SK-N-SH (cell line): ENCODE data around the gene MEF2B. TPM values are rescaled to one million over a fixed set of nuclear protein-coding genes. Genes with fewer than 3 reads are reported as not detected.

ENCODE experiments used
- CTCF ChIA-PET: fragments of 300-600, 350-600 bp; formaldehyde crosslinking; extraction: SDS; loops from one replicate; lab custom pipeline; 2021; lab: Yijun Ruan, JAX
- POLR2A ChIA-PET: fragments of 350-600 bp; sonication (Branson Sonifier 250); formaldehyde crosslinking; extraction: SDS; loops from one replicate; lab custom pipeline; 2020; ENCODE audit warnings: antibody characterized with exemption, inconsistent platforms; lab: Yijun Ruan, JAX
- DNase-seq: peaks from one replicate; pipeline ENCODE4 v3.0.0; 2012
- H2AFZ ChIP-seq: fragments of 200-600 bp; sonication (generic); 2 replicates; pipeline ENCODE4 v1.8.1; 2016; ENCODE audit warnings: antibody characterized with exemption, mild to moderate bottlenecking, low read depth
- H3F3A ChIP-seq: fragments of 200-600 bp; sonication (generic); replicated peaks from 2 replicates; pipeline ENCODE3; 2016; ENCODE audit warnings: antibody characterized with exemption, mild to moderate bottlenecking; ENCODE audit not compliant: insufficient read depth
- H3K27ac ChIP-seq, 2 experiments: fragments of 200-500 bp in 1 of 2; fragments of 200-600 bp in 1 of 2; sonication (Bioruptor generic) in 1 of 2; sonication (generic), shearing (Covaris generic) in 1 of 2; 2 replicates each; pipeline versions ENCODE4 v1.5.1 to v1.6.1; 2014 to 2016; ENCODE audit warnings: low read depth in 2 of 2, inconsistent platforms in 1 of 2, low read length in 1 of 2, mild to moderate bottlenecking in 1 of 2, mixed read lengths in 1 of 2
- H3K27me3 ChIP-seq: fragments of 200-600 bp; sonication (generic), shearing (Covaris generic); 2 replicates; pipeline ENCODE4 v1.6.1; 2016; ENCODE audit warnings: mixed run types; ENCODE audit not compliant: insufficient read depth
- H3K36me3 ChIP-seq, 2 experiments: fragments of 200-500 bp in 1 of 2; fragments of 200-600 bp in 1 of 2; sonication (Bioruptor generic) in 1 of 2; sonication (generic) in 1 of 2; replicated peaks in 1 of 2; 2 replicates each; pipeline versions ENCODE3 to v1.5.1; 2014 to 2016; ENCODE audit warnings: low read length in 1 of 2, mild to moderate bottlenecking in 1 of 2; ENCODE audit not compliant: insufficient read depth in 2 of 2, control insufficient read depth in 1 of 2
- H3K4me1 ChIP-seq, 2 experiments: fragments of 200-500 bp in 1 of 2; fragments of 200-600 bp in 1 of 2; sonication (Bioruptor generic) in 1 of 2; sonication (generic), shearing (Covaris generic) in 1 of 2; 2 replicates each; pipeline versions ENCODE4 v1.5.1 to v1.6.1; 2014 to 2016; ENCODE audit warnings: low read depth in 1 of 2, low read length in 1 of 2, mixed run types in 1 of 2; ENCODE audit not compliant: insufficient read depth in 2 of 2, control insufficient read depth in 1 of 2
- H3K4me2 ChIP-seq: fragments of 200-600 bp; sonication (generic), shearing (Covaris generic); 2 replicates; pipeline ENCODE4 v1.6.1; 2017; ENCODE audit warnings: mixed run types
- H3K4me3 ChIP-seq, 2 experiments: fragments of 200-500 bp in 1 of 2; fragments of 200-600 bp in 1 of 2; sonication (Bioruptor generic) in 1 of 2; sonication (generic), shearing (Covaris generic) in 1 of 2; 2 replicates each; pipeline versions ENCODE4 v1.5.1 to v1.8.1; 2014 to 2016; ENCODE audit warnings: low read depth in 2 of 2, inconsistent platforms in 1 of 2, low read length in 1 of 2, mild to moderate bottlenecking in 1 of 2, mixed read lengths in 1 of 2, moderate library complexity in 1 of 2
- H3K79me2 ChIP-seq: fragments of 200-600 bp; sonication (generic); 2 replicates; pipeline ENCODE4 v1.8.1; 2017; ENCODE audit warnings: mild to moderate bottlenecking; ENCODE audit not compliant: insufficient read depth
- H3K9ac ChIP-seq: fragments of 200-600 bp; sonication (generic); 2 replicates; pipeline ENCODE4 v1.6.1; 2017; ENCODE audit warnings: mixed run types
- H3K9me2 ChIP-seq: fragments of 200-600 bp; sonication (generic); 2 replicates; pipeline ENCODE4 v1.6.1; 2017; ENCODE audit warnings: mixed run types
- H3K9me3 ChIP-seq: fragments of 200-600 bp; sonication (generic); 2 replicates; pipeline ENCODE4 v1.6.1; 2017; ENCODE audit warnings: mixed run types, mild to moderate bottlenecking, moderate library complexity
- H4K20me1 ChIP-seq: fragments of 200-600 bp; sonication (generic); 2 replicates; pipeline ENCODE4 v1.6.1; 2017; ENCODE audit warnings: mild to moderate bottlenecking, mixed run types; ENCODE audit not compliant: insufficient read depth
- CHD2 ChIP-seq: fragments of 150-350 bp; IDR thresholded peaks from 2 replicates; pipeline ENCODE4 v1.6.1; 2018; ENCODE audit warnings: low read length; ENCODE audit not compliant: partially characterized antibody
- ELF1 ChIP-seq: IDR thresholded peaks from 2 replicates; pipeline ENCODE4 v1.4.0; 2012
- EP300 ChIP-seq, 2 experiments: IDR thresholded peaks; 2 replicates each; pipeline versions ENCODE4 v1.4.0 to v1.6.1; 2012; ENCODE audit warnings: borderline replicate concordance in 1 of 2, low read depth in 1 of 2, low read length in 1 of 2
- FOSL2 ChIP-seq: IDR thresholded peaks from 2 replicates; pipeline ENCODE4 v1.4.0; 2012; ENCODE audit warnings: low read depth, mild to moderate bottlenecking, moderate library complexity, borderline replicate concordance
- FOXJ3 ChIP-seq: sonication (generic); formaldehyde crosslinking; IDR thresholded peaks from 2 replicates; pipeline ENCODE4 v1.5.1; 2020; ENCODE audit warnings: mild to moderate bottlenecking, missing genetic modification reagents
- GABPA ChIP-seq: IDR thresholded peaks from 2 replicates; pipeline ENCODE4 v1.4.0; 2012; ENCODE audit warnings: low read depth, mild to moderate bottlenecking
- GATA2 ChIP-seq: sonication (generic); formaldehyde crosslinking; IDR thresholded peaks from 2 replicates; pipeline ENCODE4 v1.5.0; 2020; ENCODE audit warnings: mild to moderate bottlenecking, missing genetic modification reagents
- JUND ChIP-seq: IDR thresholded peaks from 2 replicates; pipeline ENCODE4 v1.4.0; 2012
- MEF2A ChIP-seq: IDR thresholded peaks from 2 replicates; pipeline ENCODE4 v1.4.0; 2012; ENCODE audit warnings: low read depth, borderline replicate concordance
- MXI1 ChIP-seq: IDR thresholded peaks from 2 replicates; pipeline ENCODE4 v1.6.1; 2012; ENCODE audit warnings: mild to moderate bottlenecking, low read depth, low read length, improper control_type of control experiment
- NFIC ChIP-seq: IDR thresholded peaks from 2 replicates; pipeline ENCODE4 v1.4.0; 2012; ENCODE audit warnings: borderline replicate concordance
- PBX3 ChIP-seq: IDR thresholded peaks from 2 replicates; pipeline ENCODE4; 2012
- RCOR1 ChIP-seq: fragments of 150-350 bp; IDR thresholded peaks from 2 replicates; pipeline ENCODE4 v1.6.1; 2017; ENCODE audit warnings: antibody characterized with exemption, low read length
- REST ChIP-seq: IDR thresholded peaks from 2 replicates; pipeline ENCODE4 v1.6.1; 2012; ENCODE audit warnings: mild to moderate bottlenecking, low read depth, low read length, moderate library complexity
- RFX5 ChIP-seq: IDR thresholded peaks from 2 replicates; pipeline ENCODE4 v1.6.1; 2012; ENCODE audit warnings: mild to moderate bottlenecking, improper control_type of control experiment, low read length
- SMC3 ChIP-seq: IDR thresholded peaks from 2 replicates; pipeline ENCODE4 v1.6.1; 2012; ENCODE audit warnings: low read depth, low read length, improper control_type of control experiment
- TCF12 ChIP-seq: IDR thresholded peaks from 2 replicates; pipeline ENCODE4 v1.4.0; 2012
- TEAD4 ChIP-seq: IDR thresholded peaks from 2 replicates; pipeline ENCODE4 v1.4.0; 2012; ENCODE audit warnings: mild to moderate bottlenecking, borderline replicate concordance; ENCODE audit not compliant: insufficient read depth
- USF1 ChIP-seq: IDR thresholded peaks from 2 replicates; pipeline ENCODE4 v1.4.0; 2012; ENCODE audit warnings: low read depth, borderline replicate concordance
- WGBS: methylation state at CpG from one replicate; pipeline ENCODE4 v1.1.6; 2017; ENCODE audit warnings: low lambda C conversion rate; 5-methylcytosine and 5-hydroxymethylcytosine counted together
- polyA plus RNA-seq, 3 experiments: library from polyadenylated mRNA; depleted of rRNA; stranded (reverse); fragments of >200 nt; gene quantifications; 2 replicates each; pipeline ENCODE4 v1.2.3, GENCODE V29; 2012
- TF ChIP-seq, protein P1 (sequence below): fragments of 150-350 bp; IDR thresholded peaks from 2 replicates; pipeline ENCODE4 v1.6.1; 2017; ENCODE audit warnings: antibody characterized with exemption, low read length, low read depth, borderline replicate concordance

The MEF2B gene
- polyA plus RNA-seq, 1 of the 3 experiments (the other 2 are of a cell fraction) = 1.0 TPM

DNA sequence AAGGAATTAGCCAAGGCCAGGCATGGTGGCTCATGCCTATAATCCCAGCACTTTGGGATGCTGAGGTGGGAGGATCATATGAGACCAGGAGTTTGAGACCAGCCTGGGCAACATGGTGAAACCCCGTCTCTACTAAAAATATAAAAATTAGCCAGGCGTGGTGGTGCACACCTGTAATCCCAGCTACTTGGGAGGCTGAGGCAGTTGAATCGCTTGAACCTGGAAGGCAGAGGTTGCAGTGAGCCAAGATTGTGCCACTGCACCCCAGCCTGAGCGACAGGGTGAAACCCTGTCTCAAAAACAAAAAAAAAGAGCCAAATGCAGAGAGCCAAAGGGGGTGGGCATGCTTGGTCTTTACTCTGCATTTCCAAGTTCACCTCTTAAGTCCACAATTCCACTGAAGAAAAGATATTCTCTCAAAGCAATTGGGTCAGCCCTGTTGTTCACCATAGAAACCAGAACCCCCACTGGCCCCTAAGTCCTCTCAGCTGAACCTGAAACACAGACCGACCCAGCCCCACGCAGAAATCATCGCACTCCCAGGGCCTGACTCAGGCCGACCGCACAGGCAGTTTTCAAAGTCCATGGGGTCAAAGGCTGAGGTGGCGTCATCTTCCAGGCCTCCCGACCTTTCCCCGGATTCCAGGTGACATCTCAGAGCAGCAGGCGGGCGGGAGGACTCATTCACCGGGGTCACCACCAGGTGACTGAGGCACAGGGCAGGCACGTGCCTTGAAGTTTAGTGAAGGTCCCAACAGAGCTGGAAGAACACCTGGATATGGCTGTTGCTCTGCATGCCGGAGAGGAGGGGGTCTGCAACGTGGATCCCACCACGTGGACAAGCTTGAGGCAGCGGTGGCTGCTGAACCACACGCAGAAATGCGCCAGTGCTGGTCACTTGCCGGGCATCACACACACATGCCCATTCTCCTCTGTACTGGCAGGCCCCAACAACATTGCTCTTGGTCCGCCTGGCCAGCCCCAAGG lies 73.1 kb downstream of the MEF2B start:
- TF ChIP-seq MXI1 = no peak
- no peak for TF ChIP-seq PBX3
- TF ChIP-seq FOSL2 = no peak
- no peak for TF ChIP-seq ELF1
- TF ChIP-seq JUND = no peak
- TF ChIP-seq EP300 (IDR thresholded peaks at IDR 0.05; ENCODE audit: borderline replicate concordance in 1 of 2, low read depth in 1 of 2, low read length in 1 of 2) = no peak
- TF ChIP-seq FOXJ3 (CRISPR knock-in tag) = no peak
- Histone ChIP-seq H3K4me1 (no peaks in the 10 kb centered on the region), H3K9ac (no peak overlapping the region), H3K36me3 (no peaks in the 10 kb centered on the region), H3F3A (no peaks in the 10 kb centered on the region), H3K79me2 (no peaks in the 10 kb centered on the region), H3K27me3 (no peaks in the 10 kb centered on the region), H4K20me1 (no peaks in the 10 kb centered on the region), H3K4me3 (no peak overlapping the region), H2AFZ (no peak overlapping the region), H3K4me2 (no peak overlapping the region), H3K9me3 (no peaks in the 10 kb centered on the region), H3K9me2 (no peaks in the 10 kb centered on the region), H3K27ac (no peak overlapping the region)
- 91% methylated on average over 19 of the region's 24 CpGs for WGBS
- ChIA-PET POLR2A (no interaction called here), CTCF (interaction anchor here (1.0 kb wide), 1 partner anchor 78 kb away, joined by 4 read pairs; no protein-coding TSS in a partner anchor)
- DNase-seq = no peak

DNA sequence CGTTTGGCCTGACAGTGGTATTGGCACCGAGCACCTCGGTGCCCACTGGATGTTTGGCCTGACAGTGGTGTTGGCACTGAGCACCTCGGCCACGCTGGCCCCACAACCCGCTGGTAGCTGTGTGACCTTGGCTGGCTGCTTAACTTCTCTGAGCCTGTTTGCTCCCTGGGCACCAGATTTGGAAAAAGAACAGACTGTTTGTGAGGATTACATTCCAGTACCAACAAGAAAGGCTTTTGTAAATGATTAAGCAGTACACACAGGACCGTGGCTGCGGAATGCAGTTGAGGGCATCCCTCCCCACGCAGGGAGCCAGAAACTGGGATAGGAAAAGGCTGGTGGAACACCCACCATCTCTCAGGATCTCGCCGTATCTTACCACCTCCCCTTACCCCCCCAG lies 74.4 kb downstream of the MEF2B start:
- no peak for DNase-seq
- Histone ChIP-seq H3K9ac (no peak overlapping the region), H3K9me2 (no peaks in the 10 kb centered on the region), H3K27ac (no peak overlapping the region), H2AFZ (no peak overlapping the region), H3K27me3 (no peaks in the 10 kb centered on the region), H3F3A (no peaks in the 10 kb centered on the region), H3K79me2 (no peaks in the 10 kb centered on the region), H3K4me2 (no peak overlapping the region), H3K4me1 (no peaks in the 10 kb centered on the region), H4K20me1 (no peaks in the 10 kb centered on the region), H3K4me3 (no peak overlapping the region), H3K36me3 (no peaks in the 10 kb centered on the region), H3K9me3 (no peaks in the 10 kb centered on the region)
- 81% methylated on average over 8 of the region's 11 CpGs for WGBS
- ChIA-PET POLR2A (no interaction called here), CTCF (no interaction called here)
- TF ChIP-seq, protein P1, sequence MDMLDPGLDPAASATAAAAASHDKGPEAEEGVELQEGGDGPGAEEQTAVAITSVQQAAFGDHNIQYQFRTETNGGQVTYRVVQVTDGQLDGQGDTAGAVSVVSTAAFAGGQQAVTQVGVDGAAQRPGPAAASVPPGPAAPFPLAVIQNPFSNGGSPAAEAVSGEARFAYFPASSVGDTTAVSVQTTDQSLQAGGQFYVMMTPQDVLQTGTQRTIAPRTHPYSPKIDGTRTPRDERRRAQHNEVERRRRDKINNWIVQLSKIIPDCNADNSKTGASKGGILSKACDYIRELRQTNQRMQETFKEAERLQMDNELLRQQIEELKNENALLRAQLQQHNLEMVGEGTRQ = no peak
- TF ChIP-seq SMC3 (no peak), RFX5 (no peak), PBX3 (no peak), GATA2 (CRISPR knock-in tag) (no peak), TEAD4 (no peak), USF1 (no peak), RCOR1 (no peak), NFIC (no peak), TCF12 (no peak), GABPA (no peak), CHD2 (no peak), MEF2A (no peak), REST (no peak)
